OCI-LY7 (cell line): Measurements from ENCODE around the gene SASH1. TPM values are rescaled to one million over a fixed set of nuclear protein-coding genes. Genes with fewer than 3 reads are reported as not detected.

Experiments used
- BruUV-seq: library from RNA; stranded (reverse); fragments of 400-500 nt; replicated peaks from 2 replicates; lab custom pipeline; 2021; lab: Mats Ljungman, UMichigan
- CTCF ChIA-PET: fragments of 300-600 bp; sonication (Branson Sonifier 250); formaldehyde crosslinking; loops from one replicate; lab custom pipeline; 2022; ENCODE audit warnings: antibody characterized with exemption; ENCODE audit not compliant: unreplicated experiment; lab: Charles Lee
- POLR2A ChIA-PET: fragments of 300-600 bp; sonication (Branson Sonifier 250); formaldehyde crosslinking; loops from one replicate; lab custom pipeline; 2022; ENCODE audit warnings: antibody characterized with exemption; lab: Charles Lee
- DNase-seq: peaks from one replicate; pipeline ENCODE4 v3.0.0-alpha.2; 2015; ENCODE audit warnings: low spot score
- H2AFZ ChIP-seq: fragments of 200-600 bp; sonication (generic), shearing (Covaris generic); 2 replicates; pipeline ENCODE4 v1.6.1; 2014; ENCODE audit warnings: mild to moderate bottlenecking, antibody characterized with exemption, low read length, moderate library complexity
- H3K27ac ChIP-seq: fragments of 200-600 bp; sonication (generic); 2 replicates; pipeline ENCODE4 v1.5.1; 2014; ENCODE audit warnings: mixed run types, low read depth, mild to moderate bottlenecking, moderate library complexity, low read length, inconsistent platforms; ENCODE audit not compliant: poor library complexity, severe bottlenecking
- H3K36me3 ChIP-seq: fragments of 200-600 bp; sonication (generic); 2 replicates; pipeline ENCODE4 v1.6.1; 2014; ENCODE audit warnings: mild to moderate bottlenecking, antibody characterized with exemption, low read length, moderate library complexity, mixed read lengths; ENCODE audit not compliant: insufficient read depth
- H3K4me1 ChIP-seq: fragments of 200-600 bp; sonication (generic); 2 replicates; pipeline ENCODE4 v1.5.1; 2014; ENCODE audit warnings: mild to moderate bottlenecking, low read length; ENCODE audit not compliant: insufficient read depth, poor library complexity, severe bottlenecking
- H3K4me2 ChIP-seq: fragments of 200-600 bp; sonication (generic); 2 replicates; pipeline ENCODE4 v1.6.1; 2014; ENCODE audit warnings: mild to moderate bottlenecking, low read length
- H3K4me3 ChIP-seq: fragments of 200-600 bp; sonication (generic); 2 replicates; pipeline ENCODE4 v1.5.1; 2014; ENCODE audit warnings: mild to moderate bottlenecking, low read depth, low read length; ENCODE audit not compliant: poor library complexity, severe bottlenecking
- H3K79me2 ChIP-seq: fragments of 200-600 bp; sonication (generic); 2 replicates; pipeline ENCODE4 v1.6.1; 2016; ENCODE audit warnings: low read depth, mild to moderate bottlenecking, low read length, moderate library complexity, mixed read lengths; ENCODE audit not compliant: insufficient read depth
- H3K9me2 ChIP-seq: fragments of 200-600 bp; sonication (generic); 2 replicates; pipeline ENCODE4 v1.6.1; 2016; ENCODE audit warnings: mild to moderate bottlenecking, low read length, mixed read lengths; ENCODE audit not compliant: insufficient read depth
- H3K9me3 ChIP-seq: fragments of 200-600 bp; sonication (generic); 2 replicates; pipeline ENCODE4 v1.6.1; 2014; ENCODE audit warnings: mild to moderate bottlenecking, mixed run types, low read length, mixed read lengths
- H4K20me1 ChIP-seq: fragments of 200-600 bp; sonication (generic); 2 replicates; pipeline ENCODE4 v1.6.1; 2014; ENCODE audit warnings: mild to moderate bottlenecking, antibody characterized with exemption, low read length, moderate library complexity, mixed read lengths; ENCODE audit not compliant: insufficient read depth
- EZH2phosphoT487 ChIP-seq: fragments of 200-600 bp; sonication (generic); IDR thresholded peaks from 2 replicates; pipeline ENCODE4 v1.6.1; 2018; ENCODE audit warnings: low read depth, borderline replicate concordance, mild to moderate bottlenecking, mixed run types, antibody characterized with exemption, low read length, moderate library complexity, mixed read lengths
- intact Hi-C: fragments of 100-400 bp; cut with micrococcal nuclease; formaldehyde crosslinking; loops from one replicate; pipeline ENCODE4 v1.10.0; 2022; ENCODE audit not compliant: unreplicated experiment
- total RNA-seq, 2 experiments: library from RNA; depleted of rRNA in 1 of 2; stranded (reverse); fragments of >200 nt in 1 of 2; shearing (Covaris generic) in 1 of 2; gene quantifications; 2 replicates each; pipeline ENCODE4 v1.2.3, GENCODE V29; 2014 to 2022
- TF ChIP-seq, protein P1 (sequence below): fragments of 200-600 bp; sonication (generic); conservative IDR thresholded peaks from 2 replicates; pipeline ENCODE4 v1.5.1; 2014; ENCODE audit warnings: mild to moderate bottlenecking, antibody characterized with exemption, low read length, moderate library complexity, mixed read lengths

Gene SASH1
- total RNA-seq, 2 experiments from 2014 or later: not detected

DNA sequence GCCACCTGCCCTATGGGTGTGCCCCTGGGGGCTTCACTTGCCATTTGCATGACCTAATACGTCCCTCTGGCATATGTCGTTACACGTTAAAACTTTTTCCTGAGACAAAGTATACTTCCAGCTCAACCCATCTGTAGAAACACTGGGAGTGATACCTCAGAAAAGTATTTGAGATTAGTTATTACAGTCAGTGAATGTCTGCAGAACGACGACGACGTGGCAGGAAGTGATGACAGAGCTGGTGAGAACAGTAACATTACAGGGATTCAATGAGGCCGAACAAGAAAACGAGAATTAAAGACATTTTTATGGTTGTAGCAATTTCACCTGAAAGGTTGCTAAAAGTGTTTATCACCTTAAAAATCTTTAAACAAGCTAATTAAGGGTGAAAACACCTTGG, 40.2 kb downstream of the SASH1 start:
- intact Hi-C loops: no loop called here
- Histone ChIP-seq H3K79me2 (no peaks in the 10 kb centered on the region), H3K9me2 (no peaks in the 10 kb centered on the region), H3K36me3 (no peaks in the 10 kb centered on the region), H3K4me3 (no peak overlapping the region), H4K20me1 (no peaks in the 10 kb centered on the region), H2AFZ (no peak overlapping the region), H3K4me1 (no peaks in the 10 kb centered on the region), H3K27ac (no peak overlapping the region), H3K9me3 (no peaks in the 10 kb centered on the region), H3K4me2 (no peak overlapping the region)
- no peak for DNase-seq
- no TSS peak for BruUV-seq
- CTCF ChIA-PET: interaction anchor here (0.5 kb wide), 1 partner anchor 16 kb away, joined by 4 read pairs; no protein-coding TSS in a partner anchor
- TF ChIP-seq, protein P1, sequence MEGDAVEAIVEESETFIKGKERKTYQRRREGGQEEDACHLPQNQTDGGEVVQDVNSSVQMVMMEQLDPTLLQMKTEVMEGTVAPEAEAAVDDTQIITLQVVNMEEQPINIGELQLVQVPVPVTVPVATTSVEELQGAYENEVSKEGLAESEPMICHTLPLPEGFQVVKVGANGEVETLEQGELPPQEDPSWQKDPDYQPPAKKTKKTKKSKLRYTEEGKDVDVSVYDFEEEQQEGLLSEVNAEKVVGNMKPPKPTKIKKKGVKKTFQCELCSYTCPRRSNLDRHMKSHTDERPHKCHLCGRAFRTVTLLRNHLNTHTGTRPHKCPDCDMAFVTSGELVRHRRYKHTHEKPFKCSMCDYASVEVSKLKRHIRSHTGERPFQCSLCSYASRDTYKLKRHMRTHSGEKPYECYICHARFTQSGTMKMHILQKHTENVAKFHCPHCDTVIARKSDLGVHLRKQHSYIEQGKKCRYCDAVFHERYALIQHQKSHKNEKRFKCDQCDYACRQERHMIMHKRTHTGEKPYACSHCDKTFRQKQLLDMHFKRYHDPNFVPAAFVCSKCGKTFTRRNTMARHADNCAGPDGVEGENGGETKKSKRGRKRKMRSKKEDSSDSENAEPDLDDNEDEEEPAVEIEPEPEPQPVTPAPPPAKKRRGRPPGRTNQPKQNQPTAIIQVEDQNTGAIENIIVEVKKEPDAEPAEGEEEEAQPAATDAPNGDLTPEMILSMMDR: no peak
- TF ChIP-seq EZH2phosphoT487: no peak
- POLR2A ChIA-PET: interaction anchor here (0.7 kb wide), 1 partner anchor 145 kb away, joined by 3 read pairs; no protein-coding TSS in a partner anchor

GRCh38 chr6:148383658-148384368, 41.2 kb downstream of the SASH1 start:
- Histone ChIP-seq H3K9me2 (no peaks in the 10 kb centered on the region), H4K20me1 (no peaks in the 10 kb centered on the region), H3K36me3 (no peaks in the 10 kb centered on the region), H3K9me3 (no peaks in the 10 kb centered on the region), H3K4me2 (no peak overlapping the region), H3K4me3 (no peak overlapping the region), H3K4me1 (no peaks in the 10 kb centered on the region), H2AFZ (no peak overlapping the region), H3K79me2 (no peaks in the 10 kb centered on the region), H3K27ac (no peak overlapping the region)
- BruUV-seq: no TSS peak
- intact Hi-C loops: no loop called here
- TF ChIP-seq, protein P1: no peak
- TF ChIP-seq EZH2phosphoT487: no peak
- DNase-seq: no peak
- ChIA-PET CTCF (no interaction called here), POLR2A (no interaction called here)

GRCh38 chr6:148385379-148385778, 42.7 kb downstream of the SASH1 start:
- BruUV-seq: no TSS peak

More at GRCh38 chr6:148385379-148385778, 42.7 kb downstream of the SASH1 start:
- intact Hi-C loops: no loop called here
- H3K9me3 ChIP-seq: no peaks in the 10 kb centered on the region
- no peak overlapping the region for H3K4me3 ChIP-seq
- H3K79me2 ChIP-seq: no peaks in the 10 kb centered on the region
- TF ChIP-seq, protein P1: no peak
- no peak for TF ChIP-seq EZH2phosphoT487
- DNase-seq: no peak
- no peak overlapping the region for H3K27ac ChIP-seq
- H3K36me3 ChIP-seq: no peaks in the 10 kb centered on the region
- no peak overlapping the region for H2AFZ ChIP-seq
- no peaks in the 10 kb centered on the region for H3K9me2 ChIP-seq
- no peaks in the 10 kb centered on the region for H4K20me1 ChIP-seq
- no peaks in the 10 kb centered on the region for H3K4me1 ChIP-seq
- ChIA-PET CTCF (no interaction called here), POLR2A (no interaction called here)
- no peak overlapping the region for H3K4me2 ChIP-seq
